ENCODE data around the gene PITPNM3.

- no peak for TF ChIP-seq USF1 (IDR thresholded peaks at IDR 0.05)
- no peak for TF ChIP-seq MAX (IDR thresholded peaks at IDR 0.05)
- no peak for TF ChIP-seq EGR1 (IDR thresholded peaks at IDR 0.05)
Observed at GRCh38 chr17:6491071-6491700, 65.2 kb downstream of the PITPNM3 start.

All from Ishikawa (cell line).